NCI-H2227 (cell line): ENCODE measurements around the gene CALML4.
"Not testable (repeated sequence)": the region's sequence is repeated elsewhere in the genome, so short reads cannot be mapped to it uniquely, and the experiment has no call there.

Experiments
- DNase-seq: peaks from one replicate; lab custom pipeline; 2025; ENCODE audit not compliant: unreplicated experiment; lab: John Stamatoyannopoulos, UW

Gene CALML4

DNA sequence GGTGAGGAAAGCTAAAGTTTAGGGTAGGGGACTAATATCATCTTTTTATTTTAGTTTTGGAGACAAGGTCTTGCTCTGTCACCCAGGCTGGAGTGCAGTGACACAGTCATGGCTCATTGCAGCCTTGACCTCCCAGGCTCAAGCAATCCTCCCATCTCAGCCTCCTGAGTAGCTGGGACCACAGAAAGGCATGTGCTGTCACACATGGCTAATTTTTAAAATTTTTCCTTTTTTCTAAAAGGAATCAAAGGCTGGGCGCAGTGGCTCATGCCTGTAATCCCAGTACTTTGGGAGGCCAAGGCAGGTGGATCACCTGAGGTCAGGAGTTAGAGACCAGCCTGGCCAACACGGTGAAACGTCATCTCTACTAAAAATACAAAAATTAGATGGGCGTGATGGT, 20.3 kb upstream of the CALML4 start:
- DNase-seq: not testable (repeated sequence)

DNA sequence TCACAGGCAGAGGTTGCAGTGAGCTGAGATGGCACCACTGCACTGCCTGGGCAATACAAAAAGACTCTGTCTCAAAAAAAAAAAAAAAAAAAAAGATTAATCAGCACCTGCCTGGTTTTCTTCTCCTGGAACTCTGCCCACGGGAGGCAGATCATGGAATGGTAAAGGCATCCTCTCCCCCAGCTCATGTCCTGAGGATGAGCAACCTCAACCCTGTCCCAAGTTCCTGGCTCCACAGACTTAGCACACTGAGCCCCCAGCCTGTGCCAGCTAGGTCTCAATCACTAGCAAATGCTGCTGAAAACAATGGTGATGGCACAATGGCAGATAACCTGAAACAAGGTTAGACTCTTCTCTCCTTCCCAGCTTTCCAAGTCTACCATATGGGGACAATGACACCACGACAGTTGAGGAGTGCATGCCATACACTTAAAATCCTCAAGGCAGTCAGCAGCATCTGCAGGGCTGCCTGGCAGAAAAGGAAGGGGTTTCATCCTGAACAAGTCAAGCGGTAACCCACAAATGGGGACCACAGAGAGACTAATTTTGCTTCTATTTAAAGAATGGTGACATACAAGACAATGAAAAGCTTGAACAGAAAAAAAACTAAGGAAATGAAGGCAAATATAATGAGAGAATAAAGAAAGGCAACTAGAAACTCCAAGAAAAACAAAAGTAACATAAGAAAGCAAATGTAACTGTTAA, 19.6 kb upstream of the CALML4 start:
- no peak for DNase-seq

DNA sequence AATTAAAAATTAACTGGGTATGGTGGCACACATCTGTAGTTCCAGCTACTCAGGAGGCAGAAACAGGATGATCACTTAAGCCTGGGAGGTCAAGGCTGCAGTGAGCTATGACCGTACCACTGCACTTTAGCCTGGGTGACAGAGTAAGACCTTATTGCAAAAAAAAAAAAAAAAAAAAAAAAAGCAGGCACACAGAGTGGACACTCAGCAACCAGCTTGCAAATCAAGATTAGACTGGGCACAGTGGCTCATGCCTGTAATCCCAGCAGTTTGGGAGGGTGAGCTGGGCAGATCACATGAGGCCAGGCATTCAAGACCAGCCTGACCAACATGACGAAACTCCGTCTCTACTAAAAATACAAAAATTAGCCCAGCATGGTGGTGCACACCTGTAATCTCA, 19.0 kb upstream of the CALML4 start:
- DNase-seq: no peak

DNA sequence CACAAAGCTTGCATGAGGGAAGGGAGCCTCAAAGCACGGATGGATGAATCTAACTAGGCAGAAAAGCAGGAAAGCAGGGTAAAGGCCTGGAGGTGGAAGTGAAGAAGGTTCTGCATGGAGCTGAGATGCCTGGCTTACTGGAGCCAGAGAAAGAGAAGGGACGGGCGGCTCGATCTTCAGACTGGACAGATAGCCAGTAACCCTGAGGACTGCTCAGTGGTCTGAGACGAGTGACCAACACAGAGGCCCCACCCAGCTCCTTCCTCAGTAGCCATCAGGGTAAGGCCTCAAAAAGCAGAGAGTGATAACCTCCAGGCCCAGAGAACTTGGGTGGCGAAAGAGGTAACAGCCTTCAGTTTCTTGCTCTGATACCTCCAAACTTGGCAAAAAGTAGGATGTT, 18.0 kb upstream of the CALML4 start:
- no peak for DNase-seq

DNA sequence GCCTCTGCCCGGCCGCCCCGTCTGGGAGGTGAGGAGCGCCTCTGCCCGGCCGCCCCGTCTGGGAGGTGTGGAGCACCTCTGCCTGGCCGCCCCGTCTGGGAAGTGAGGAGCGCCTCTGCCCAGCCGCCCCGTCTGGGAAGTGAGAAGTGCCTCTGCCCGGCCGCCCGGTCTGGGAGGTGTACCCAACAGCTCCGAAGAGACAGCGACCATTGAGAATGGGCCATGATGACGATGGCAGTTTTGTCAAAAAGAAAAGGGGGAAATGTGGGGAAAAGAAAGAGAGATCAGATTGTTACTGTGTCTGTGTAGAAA, 17.3 kb upstream of the CALML4 start:
- DNase-seq: not testable (repeated sequence)

DNA sequence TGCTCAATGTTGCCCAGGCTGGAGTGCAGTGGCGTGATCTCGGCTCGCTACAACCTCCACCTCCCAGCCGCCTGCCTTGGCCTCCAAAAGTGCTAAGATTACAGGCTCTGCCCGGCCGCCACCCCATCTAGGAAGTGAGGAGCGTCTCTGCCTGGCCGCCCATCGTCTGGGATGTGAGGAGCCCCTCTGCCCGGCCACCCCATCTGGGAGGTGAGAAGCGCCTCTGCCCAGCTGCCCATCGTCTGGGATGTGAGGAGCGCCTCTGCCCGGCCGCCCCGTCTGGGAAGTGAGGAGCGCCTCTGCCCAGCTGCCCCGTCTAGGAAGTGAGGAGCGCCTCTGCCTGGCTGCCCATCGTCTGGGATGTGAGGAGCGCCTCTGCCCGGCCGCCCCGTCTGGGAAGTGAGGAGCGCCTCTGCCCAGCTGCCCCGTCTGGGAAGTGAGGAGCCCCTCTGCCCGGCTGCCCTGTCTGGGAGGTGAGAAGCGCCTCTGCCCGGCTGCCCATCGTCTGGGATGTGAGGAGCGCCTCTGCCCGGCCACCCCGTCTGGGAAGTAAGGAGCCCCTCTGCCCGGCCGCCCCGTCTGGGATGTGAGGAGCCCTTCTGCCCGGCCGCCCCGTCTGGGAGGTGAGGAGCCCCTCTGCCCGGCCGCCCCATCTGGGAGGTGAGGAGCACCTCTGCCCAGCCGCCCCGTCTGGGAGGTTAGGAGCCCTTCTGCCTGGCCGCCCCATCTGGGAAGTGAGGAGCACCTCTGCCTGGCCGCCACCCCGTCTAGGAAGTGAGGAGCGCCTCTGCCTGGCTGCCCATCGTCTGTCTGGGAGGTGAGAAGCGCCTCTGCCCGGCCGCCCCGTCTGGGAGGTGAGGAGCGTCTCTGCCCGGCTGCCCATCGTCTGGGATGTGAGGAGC, 16.6 kb upstream of the CALML4 start:
- not testable (repeated sequence) for DNase-seq

DNA sequence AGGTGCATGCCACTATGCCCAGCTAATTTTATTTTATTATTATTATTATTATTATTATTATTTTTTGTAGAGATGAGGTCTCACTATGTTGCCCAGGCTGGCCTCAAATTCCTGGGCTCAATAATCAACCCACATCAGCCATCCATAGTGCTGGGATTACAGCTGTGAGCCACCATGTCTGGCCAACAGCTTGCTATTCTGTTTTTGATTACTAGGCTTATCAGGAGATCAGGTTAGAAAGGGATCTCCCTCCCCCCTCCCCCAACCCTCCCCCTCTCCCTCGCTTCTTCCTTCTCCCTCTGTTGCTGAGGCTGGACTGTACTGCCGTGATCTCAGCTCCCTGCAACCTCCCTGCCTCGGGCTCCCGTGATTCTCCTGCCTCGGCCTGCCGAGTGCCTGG, 15.8 kb upstream of the CALML4 start:
- DNase-seq: no peak

DNA sequence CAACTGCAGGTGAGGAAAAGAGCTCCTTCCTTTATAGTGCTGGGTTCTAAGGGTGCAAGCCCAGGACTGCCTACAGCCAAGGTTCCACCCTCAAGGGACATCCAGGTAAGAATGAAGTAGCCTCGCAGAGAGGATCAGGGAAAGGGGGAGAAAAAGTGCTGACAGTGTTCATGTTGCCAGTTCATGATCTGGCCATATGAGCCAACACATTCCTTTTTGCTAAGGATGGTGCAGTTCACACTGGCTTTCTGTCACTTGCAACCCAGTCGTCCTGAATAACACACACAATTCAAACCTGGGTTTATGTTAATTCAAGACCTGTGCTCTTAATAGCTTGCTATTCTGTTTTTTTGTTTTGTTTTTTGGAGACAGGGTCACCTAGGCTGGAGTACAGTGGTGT, 15.4 kb upstream of the CALML4 start:
- DNase-seq: no peak

DNA sequence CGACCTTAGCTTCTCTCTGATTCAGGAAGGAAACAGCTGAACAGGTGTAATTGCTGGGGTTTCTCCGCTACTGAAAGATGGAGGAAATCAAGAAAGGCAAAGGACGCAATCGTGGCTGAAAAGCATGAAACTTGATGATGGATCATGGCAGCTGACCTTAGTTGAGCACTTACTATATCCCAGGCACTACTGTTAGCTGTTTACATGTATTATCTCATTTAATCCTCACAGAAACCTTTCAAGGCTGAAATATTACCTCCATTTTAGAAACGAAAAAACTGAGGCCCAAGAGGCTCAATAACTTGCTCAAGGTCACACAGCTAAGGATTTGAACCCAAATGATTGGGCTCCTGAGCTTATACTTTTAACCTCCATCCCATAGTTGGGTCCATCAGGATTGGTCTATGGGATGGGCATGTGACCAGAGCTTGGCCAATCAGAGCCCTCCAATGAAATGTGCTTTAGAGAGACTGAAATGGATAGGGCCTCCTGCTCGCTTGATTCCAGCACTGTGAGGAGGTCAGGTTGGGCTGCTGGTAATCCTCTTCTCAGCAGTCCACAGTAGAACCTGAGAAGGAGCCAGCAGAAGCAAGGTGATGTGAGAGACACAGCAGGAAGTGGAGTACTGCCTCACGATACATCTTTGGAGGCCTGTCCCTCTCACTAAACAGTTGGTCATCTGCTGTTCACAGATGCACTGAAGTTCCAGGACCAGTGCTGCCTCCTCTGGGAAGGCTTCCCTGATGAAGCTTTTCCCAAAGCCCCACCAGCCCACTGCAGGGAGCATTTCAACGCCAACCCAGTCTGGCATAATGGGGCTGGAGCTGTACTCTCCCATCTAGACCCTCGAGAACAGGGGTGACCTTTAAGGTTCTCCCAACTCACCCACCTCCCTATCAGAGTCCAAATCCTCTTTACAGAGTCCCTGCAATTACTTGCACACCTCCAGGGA, 14.0 kb upstream of the CALML4 start:
- no peak for DNase-seq

DNA sequence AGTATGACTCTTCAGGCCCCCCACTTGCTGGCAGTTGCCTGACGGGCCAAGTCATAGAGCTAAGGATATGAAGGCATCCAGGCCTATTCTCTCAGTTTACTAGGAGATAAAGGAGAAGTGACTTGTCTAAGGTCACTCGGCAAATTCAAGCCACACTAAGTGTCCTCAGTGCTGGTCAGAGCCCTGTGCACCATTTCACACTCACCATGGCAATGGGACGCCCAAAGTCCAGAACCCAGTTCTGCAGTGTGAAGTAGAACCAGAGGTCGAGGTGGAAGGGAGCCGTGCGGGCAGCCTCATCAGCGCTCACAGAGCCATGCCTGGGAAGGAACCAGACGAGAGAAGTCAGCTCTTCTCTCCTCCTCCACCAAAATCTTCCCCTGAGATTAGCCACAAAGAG, 13.2 kb upstream of the CALML4 start:
- no peak for DNase-seq

DNA sequence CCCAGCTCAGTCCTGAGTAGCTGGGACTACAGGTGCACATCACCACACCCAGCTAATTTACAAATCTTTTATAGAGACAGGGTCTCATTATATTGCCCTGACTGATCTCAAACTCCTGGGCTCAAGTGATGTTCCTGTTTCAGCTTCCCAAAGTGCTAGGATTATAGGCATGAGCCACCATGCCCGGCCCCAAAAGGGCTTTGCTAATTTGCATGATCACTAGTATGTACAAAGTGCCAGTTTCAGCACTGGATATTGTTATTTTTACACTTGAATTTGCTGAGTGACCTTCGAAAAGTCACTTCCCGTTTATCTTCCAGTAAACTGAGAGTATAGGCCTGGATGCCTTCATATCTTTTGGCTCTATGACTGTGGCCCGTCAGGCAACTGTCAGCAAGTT, 12.2 kb upstream of the CALML4 start:
- no peak for DNase-seq

DNA sequence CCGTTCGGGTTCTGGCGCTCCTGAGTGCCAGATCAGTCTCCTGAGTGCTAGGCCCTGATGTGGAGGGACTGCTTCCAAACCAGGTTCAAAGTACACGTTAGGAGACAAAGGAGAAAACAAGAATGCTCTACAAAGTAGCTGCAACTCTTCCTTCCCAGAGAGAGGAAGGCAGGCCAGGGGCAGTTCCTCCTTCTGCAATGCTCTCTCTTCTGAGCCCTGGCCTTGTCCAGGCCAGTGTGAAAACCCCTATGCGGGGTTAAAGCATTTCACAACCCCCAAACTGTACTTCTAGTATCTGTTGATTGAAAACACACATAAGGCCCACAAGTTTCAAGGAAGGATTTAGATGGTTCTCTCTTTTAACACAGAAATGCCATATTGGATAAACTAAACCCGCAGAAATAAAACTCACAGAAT, 9.7 kb upstream of the CALML4 start:
- DNase-seq: no peak

DNA sequence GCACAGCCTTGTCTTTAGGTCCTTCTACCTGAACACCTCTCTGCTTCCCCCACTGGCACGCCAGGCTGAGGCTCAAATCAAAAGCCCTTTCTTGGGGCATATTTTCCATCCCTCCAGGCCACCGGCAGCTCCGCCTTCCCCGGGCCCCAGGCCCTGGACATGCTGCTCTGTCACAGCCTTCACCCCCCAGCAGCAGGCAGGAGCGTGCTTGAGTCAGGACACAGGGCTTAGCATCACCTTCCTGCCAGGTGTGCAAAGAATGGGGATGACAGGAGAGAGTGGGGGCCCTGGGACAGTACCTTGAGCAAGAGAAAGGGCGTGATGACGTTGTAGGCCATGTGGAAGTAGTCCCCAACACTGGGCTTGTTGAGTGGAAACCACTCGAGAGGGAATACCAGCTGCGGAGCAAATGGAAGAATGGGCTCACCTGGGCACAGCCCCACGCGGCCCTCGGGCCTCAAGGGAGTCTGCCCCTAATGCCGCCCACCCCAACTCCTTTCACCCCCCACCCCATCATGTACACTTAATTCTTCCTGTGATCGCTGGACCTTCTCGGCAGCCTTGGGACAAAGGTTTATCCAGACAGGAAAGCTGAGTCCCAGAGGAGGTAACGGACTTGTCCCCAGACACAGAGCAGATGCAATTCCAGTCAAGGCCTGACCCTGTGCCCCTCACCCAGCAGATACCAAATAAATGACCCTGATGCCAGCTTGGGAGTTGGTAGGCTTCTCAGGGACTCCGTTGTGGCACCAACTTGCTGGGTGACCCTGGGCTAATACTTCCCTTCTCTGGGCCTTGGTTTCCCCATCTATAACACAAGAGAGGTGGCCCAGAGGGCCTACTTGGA, 9.1 kb upstream of the CALML4 start:
- no peak for DNase-seq

DNA sequence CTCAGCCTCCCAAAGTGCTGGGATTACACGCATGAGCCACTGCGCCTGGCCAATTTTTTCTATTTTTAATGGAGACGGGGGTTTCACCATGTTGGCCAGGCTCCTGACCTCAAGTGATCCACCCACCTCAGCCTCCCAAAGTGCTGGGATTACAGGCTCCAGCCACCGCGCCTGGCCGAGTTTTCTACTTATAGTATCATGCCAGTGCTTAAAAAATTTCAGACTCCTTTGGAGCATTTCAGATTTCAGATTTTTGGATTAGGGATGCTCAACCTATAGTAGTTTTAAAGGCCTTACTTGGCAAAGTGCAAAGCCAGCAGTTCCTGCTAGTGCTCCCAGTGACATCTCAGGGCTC, 8.3 kb upstream of the CALML4 start:
- DNase-seq: not testable (repeated sequence)

DNA sequence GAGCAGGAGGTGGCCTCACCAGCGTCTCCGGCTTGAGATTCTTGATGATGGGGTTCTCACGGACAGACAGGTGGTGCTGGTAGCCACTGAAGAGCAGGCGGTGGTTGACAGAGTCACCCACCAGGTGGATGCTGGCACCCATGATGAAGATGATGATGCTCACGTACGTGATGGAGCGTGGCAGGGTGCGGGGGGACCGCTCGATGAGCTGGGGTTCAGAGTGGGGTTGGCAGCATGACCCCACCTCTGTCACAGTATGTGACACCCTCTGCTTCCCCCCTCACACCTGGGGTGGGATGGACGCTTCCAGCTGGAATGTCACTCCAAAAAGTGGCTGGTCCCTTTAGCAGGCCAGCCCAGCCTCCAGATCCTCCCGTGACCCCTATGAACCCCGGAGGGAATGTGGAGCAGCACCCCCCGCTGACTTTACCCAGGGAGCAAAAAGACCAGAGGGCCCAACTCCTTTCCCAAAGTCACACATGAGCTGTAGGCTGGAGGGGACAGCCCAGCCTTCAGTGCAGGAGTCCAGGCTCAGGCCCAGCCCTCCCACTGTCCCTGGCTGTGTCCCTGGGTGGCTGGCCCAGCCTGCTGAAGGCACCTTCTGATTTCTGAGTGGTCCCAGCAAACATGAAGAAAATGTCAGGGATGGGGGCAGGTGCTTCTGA, 6.7 kb upstream of the CALML4 start:
- no peak for DNase-seq

DNA sequence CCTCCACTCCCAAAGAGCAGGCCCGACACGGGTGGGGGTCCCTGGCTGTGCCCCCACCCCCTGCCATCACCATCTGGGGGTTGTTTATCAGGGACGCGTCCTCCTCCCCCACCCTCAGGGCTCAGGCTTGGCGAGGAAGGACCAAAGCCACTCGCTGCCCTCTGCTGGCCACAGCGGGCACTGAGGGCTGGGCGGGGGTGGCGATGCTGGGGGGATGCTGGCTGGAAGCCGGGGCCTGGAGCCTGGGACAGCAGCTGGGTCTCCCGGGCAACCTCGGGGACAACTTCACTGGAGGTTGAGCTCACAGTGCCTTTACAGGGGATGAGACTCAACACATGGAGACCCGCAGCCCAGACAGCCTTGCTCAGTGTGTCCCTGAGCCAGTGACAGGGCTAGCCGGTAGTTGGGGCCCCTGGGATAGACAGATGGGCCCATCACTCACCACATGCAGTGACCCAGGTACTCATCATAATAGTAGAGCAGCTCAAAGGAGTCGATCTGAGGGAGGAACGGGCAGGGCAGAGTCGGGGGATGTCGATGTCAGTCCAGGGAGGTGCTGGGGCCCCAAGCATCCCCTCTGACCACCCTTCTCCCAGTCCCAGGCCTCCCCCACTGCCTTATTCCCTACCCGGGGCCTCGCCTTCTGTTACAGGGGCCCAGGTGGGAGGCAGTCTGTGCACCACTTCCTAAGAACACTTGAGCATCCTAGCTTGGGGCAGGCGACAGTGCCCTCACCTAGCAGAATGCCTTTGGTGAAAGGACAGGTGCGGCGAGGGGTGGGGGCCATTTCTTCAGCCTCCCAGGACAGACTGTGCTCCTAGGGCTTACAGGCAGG, 5.9 kb upstream of the CALML4 start:
- DNase-seq: peak; percentile 70

DNA sequence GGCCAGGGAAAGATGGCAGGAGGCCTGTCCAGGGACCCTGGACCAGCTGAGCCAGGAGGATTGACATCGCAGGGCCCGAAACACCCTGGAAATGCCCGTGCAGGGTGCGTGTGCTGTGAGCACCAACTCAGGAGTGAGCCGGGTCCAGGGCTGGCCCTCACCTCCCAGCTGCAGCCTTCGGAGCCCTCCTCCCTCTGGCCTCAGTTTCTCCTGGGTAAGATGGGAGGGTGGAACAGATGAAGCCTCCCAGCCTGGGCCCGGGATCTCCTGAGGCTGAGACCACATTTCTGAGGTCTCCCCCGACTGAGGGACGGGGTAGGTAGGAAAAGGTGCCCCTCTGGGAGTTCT, 5.3 kb upstream of the CALML4 start:
- no peak for DNase-seq

DNA sequence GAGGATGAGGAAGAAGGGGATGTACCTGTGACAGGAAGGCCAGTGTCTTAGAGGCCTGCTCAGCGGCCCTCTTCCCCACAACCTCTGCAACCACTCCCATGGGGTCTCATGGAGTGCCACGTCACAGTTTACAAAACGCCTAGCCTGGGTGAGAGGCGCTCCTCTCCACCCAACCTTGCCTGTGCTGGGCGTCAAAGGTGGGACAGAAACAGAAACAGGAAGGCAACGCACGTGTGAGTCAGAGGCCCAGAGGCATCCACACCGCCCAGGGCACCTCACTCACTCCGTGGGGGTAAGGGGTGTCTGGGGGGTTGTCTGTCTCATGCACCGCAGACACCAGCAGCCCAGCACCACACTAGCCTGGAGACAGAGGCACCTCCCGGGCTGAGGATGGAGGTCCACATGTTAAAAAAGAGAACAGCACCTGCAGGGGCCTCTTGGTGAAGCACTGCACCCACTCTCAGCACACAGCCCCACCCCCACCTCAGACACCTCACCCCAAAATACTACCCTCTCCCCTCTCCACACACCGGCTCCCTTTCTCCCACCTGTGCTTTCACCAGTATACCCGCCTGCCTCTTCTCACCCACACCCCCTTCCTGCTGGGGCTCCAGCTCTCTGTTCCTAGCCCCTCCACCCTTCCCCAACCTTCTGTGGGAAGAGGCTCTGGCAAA, 4.7 kb upstream of the CALML4 start:
- DNase-seq: no peak

DNA sequence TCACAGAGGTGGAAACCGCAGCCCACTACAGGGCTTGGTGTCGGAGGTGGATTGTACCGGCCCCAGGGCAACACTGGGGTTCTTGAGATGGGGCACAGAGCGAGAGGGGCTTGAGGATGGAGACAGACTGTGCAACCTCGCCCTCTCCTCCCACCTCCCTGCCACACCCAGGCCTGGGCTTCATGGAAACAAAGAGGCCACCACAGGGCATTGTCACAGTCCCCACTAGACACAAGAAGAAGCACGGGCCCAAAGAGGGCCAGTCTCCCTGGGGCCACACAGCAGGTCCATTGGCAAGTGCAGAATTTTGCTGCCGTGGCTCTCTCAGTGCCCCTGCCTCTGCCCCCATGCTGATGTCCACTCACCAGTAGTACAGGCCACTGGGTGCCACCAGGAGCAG, 4.1 kb upstream of the CALML4 start:
- DNase-seq: no peak
